HepG2 (cell line): ENCODE measurements around the gene TROAP. TPM values are rescaled to one million over a fixed set of nuclear protein-coding genes. Genes with fewer than 3 reads are reported as not detected.

Experiments used
- AGO2 ChIP-seq: fragments of 200-400 bp; formaldehyde crosslinking; optimal IDR thresholded peaks from 2 replicates; pipeline ENCODE3; 2017; ENCODE audit warnings: mild to moderate bottlenecking, low read depth, low read length, moderate library complexity
- ATAD3A ChIP-seq: sonication (generic); formaldehyde crosslinking; IDR thresholded peaks from 2 replicates; pipeline ENCODE4 v1.4.0; 2020; ENCODE audit warnings: missing genetic modification reagents
- FOXA3 ChIP-seq: IDR thresholded peaks from 2 replicates; pipeline ENCODE4 v1.6.1; 2016; ENCODE audit warnings: missing genetic modification reagents, missing compliant biosample characterization
- KDM4B ChIP-seq: sonication (generic); formaldehyde crosslinking; IDR thresholded peaks from 2 replicates; pipeline ENCODE4 v1.4.0; 2020; ENCODE audit warnings: missing genetic modification reagents
- PRMT3 ChIP-seq: sonication (generic); formaldehyde crosslinking; IDR thresholded peaks from 2 replicates; pipeline ENCODE4 v1.8.1; 2022; ENCODE audit warnings: low read depth, mild to moderate bottlenecking, moderate library complexity, missing genetic modification reagents, borderline replicate concordance
- SP140L ChIP-seq: sonication (generic); formaldehyde crosslinking; IDR thresholded peaks from 2 replicates; pipeline ENCODE4 v1.4.0; 2020; ENCODE audit warnings: missing genetic modification reagents, borderline replicate concordance
- SP2 ChIP-seq: sonication (generic); formaldehyde crosslinking; IDR thresholded peaks from 2 replicates; pipeline ENCODE4 v1.5.1; 2020; ENCODE audit warnings: mild to moderate bottlenecking, missing genetic modification reagents
- TCF12 ChIP-seq, 2 experiments: fragments of 450-650 bp in 1 of 2; sonication (generic) in 1 of 2; formaldehyde crosslinking in 1 of 2; IDR thresholded peaks; 2 replicates each; pipeline versions ENCODE4 v1.6.1 to v1.8.0; 2017 to 2022; ENCODE audit warnings: antibody characterized with exemption in 1 of 2, mild to moderate bottlenecking in 1 of 2, missing genetic modification reagents in 1 of 2, moderate library complexity in 1 of 2
- ZFP62 ChIP-seq: sonication (generic); formaldehyde crosslinking; IDR thresholded peaks from 2 replicates; pipeline ENCODE4 v1.4.0; 2020; ENCODE audit warnings: missing genetic modification reagents
- ZNF296 ChIP-seq: sonication (generic); formaldehyde crosslinking; conservative IDR thresholded peaks from 2 replicates; pipeline ENCODE4 v1.5.0; 2020; ENCODE audit warnings: mild to moderate bottlenecking, missing genetic modification reagents
- ZNF367 ChIP-seq: sonication (generic); formaldehyde crosslinking; IDR thresholded peaks from 2 replicates; pipeline ENCODE4 v1.4.0; 2020; ENCODE audit warnings: missing genetic modification reagents, borderline replicate concordance
- ZNF672 ChIP-seq: sonication (generic); formaldehyde crosslinking; IDR thresholded peaks from 2 replicates; pipeline ENCODE4 v1.8.1; 2022; ENCODE audit warnings: missing genetic modification reagents
- ZNF75D ChIP-seq: sonication (generic); formaldehyde crosslinking; IDR thresholded peaks from 2 replicates; pipeline ENCODE4 v1.8.1; 2023; ENCODE audit warnings: missing genetic modification reagents, mild to moderate bottlenecking, borderline replicate concordance
- polyA plus RNA-seq, 8 experiments: library from polyadenylated mRNA; depleted of rRNA in 3 of 8; stranded (reverse) in 7 of 8; unstranded in 1 of 8; fragments of >200 nt; fragmentation: Illumina TruSeq in 4 of 8; extraction: Trizol in 4 of 8; gene quantifications; 2 replicates each; pipeline versions ENCODE4 v1.2.1 to v1.2.3, GENCODE V29; 2011 to 2016; ENCODE audit warnings: low read depth in 4 of 8, missing spikeins in 1 of 8, mixed read lengths in 1 of 8; ENCODE audit not compliant: insufficient read depth in 1 of 8
- total RNA-seq, 5 experiments: library from RNA; depleted of rRNA; stranded (reverse); fragments of >200 nt; fragmentation: Illumina TruSeq; extraction: Trizol; gene quantifications; 2 replicates each; pipeline ENCODE4 v1.2.3, GENCODE V29; 2016; ENCODE audit warnings: low read depth in 1 of 5
- TF ChIP-seq, protein P1 (sequence below): sonication (generic); formaldehyde crosslinking; IDR thresholded peaks from 2 replicates; pipeline ENCODE4 v1.5.1; 2020; ENCODE audit warnings: mild to moderate bottlenecking, missing genetic modification reagents, borderline replicate concordance
- TF ChIP-seq, protein P2 (sequence below): sonication (generic); formaldehyde crosslinking; IDR thresholded peaks from 2 replicates; pipeline ENCODE4 v1.8.1; 2023; ENCODE audit warnings: mild to moderate bottlenecking, missing genetic modification reagents
- TF ChIP-seq, protein P3 (sequence below): sonication (generic); formaldehyde crosslinking; conservative IDR thresholded peaks from 2 replicates; pipeline ENCODE4 v1.4.0; 2020; ENCODE audit warnings: missing genetic modification reagents
- TF ChIP-seq, protein P4 (sequence below): IDR thresholded peaks from 2 replicates; pipeline ENCODE4 v1.6.1; 2018; ENCODE audit warnings: missing genetic modification reagents, mild to moderate bottlenecking, missing compliant biosample characterization
- TF ChIP-seq, protein P5 (sequence below): IDR thresholded peaks from 2 replicates; pipeline ENCODE4 v1.6.1; 2016

TROAP gene
- total and polyA plus RNA-seq, 2 of the 13 experiments (the other 11 are each of a cell fraction or from before 2014, with no cell fraction given) = 22.5 to 30.9 TPM

DNA sequence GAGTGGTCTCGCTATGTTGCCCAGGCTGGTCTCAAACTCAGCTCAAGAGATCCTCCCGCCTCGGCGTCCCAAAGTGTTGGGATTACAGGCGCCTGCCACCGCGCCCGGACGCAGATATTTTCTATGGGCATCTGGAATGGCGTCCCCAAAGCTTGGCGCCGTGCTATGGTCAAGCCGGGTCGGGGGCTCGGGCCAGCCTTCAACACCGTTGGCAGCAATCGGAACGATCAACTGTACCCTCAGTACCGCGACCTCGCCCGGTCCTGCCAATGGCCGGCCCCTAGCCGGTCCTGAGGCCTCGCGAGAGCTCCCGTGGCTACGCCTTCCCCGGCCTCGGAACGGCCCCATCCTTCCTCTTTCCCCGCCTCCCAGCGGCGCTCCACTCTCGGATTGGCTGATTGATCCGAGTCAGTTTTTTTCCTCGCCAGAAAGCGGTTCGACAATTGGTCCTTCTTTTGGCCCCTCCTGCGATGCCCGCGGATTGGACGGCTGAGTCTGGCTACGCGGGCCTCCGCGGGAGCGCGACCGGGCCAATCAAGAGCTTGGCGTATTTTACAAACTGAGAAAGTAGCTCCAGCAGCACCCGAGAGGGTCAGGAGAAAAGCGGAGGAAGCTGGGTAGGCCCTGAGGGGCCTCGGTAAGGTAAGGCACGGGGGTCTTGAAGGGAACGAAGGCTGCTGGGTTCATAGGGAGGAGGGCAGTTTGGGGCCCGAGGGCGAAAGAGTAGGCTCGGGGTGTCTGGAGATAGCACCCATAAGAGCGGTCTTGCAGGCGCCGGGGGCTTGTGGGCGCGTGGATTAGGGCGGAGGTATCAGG lies at the start of gene TROAP (continued):
- TF ChIP-seq, protein P1, sequence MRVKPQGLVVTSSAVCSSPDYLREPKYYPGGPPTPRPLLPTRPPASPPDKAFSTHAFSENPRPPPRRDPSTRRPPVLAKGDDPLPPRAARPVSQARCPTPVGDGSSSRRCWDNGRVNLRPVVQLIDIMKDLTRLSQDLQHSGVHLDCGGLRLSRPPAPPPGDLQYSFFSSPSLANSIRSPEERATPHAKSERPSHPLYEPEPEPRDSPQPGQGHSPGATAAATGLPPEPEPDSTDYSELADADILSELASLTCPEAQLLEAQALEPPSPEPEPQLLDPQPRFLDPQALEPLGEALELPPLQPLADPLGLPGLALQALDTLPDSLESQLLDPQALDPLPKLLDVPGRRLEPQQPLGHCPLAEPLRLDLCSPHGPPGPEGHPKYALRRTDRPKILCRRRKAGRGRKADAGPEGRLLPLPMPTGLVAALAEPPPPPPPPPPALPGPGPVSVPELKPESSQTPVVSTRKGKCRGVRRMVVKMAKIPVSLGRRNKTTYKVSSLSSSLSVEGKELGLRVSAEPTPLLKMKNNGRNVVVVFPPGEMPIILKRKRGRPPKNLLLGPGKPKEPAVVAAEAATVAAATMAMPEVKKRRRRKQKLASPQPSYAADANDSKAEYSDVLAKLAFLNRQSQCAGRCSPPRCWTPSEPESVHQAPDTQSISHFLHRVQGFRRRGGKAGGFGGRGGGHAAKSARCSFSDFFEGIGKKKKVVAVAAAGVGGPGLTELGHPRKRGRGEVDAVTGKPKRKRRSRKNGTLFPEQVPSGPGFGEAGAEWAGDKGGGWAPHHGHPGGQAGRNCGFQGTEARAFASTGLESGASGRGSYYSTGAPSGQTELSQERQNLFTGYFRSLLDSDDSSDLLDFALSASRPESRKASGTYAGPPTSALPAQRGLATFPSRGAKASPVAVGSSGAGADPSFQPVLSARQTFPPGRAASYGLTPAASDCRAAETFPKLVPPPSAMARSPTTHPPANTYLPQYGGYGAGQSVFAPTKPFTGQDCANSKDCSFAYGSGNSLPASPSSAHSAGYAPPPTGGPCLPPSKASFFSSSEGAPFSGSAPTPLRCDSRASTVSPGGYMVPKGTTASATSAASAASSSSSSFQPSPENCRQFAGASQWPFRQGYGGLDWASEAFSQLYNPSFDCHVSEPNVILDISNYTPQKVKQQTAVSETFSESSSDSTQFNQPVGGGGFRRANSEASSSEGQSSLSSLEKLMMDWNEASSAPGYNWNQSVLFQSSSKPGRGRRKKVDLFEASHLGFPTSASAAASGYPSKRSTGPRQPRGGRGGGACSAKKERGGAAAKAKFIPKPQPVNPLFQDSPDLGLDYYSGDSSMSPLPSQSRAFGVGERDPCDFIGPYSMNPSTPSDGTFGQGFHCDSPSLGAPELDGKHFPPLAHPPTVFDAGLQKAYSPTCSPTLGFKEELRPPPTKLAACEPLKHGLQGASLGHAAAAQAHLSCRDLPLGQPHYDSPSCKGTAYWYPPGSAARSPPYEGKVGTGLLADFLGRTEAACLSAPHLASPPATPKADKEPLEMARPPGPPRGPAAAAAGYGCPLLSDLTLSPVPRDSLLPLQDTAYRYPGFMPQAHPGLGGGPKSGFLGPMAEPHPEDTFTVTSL (CRISPR knock-in tag) = no peak
- TF ChIP-seq ZNF367 = no peak
- no peak for TF ChIP-seq PRMT3
- peak; percentile 35 for TF ChIP-seq AGO2
- TF ChIP-seq SP2 = peak; percentile 92
- no peak for TF ChIP-seq ATAD3A (CRISPR knock-in tag)
- no peak for TF ChIP-seq FOXA3 (CRISPR knock-in tag)
- TF ChIP-seq SP140L (CRISPR knock-in tag) = no peak
- TF ChIP-seq, protein P2, sequence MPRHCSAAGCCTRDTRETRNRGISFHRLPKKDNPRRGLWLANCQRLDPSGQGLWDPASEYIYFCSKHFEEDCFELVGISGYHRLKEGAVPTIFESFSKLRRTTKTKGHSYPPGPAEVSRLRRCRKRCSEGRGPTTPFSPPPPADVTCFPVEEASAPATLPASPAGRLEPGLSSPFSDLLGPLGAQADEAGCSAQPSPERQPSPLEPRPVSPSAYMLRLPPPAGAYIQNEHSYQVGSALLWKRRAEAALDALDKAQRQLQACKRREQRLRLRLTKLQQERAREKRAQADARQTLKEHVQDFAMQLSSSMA (CRISPR knock-in tag) = no peak
- TF ChIP-seq ZNF672 (CRISPR knock-in tag) = no peak
- TF ChIP-seq, protein P3, sequence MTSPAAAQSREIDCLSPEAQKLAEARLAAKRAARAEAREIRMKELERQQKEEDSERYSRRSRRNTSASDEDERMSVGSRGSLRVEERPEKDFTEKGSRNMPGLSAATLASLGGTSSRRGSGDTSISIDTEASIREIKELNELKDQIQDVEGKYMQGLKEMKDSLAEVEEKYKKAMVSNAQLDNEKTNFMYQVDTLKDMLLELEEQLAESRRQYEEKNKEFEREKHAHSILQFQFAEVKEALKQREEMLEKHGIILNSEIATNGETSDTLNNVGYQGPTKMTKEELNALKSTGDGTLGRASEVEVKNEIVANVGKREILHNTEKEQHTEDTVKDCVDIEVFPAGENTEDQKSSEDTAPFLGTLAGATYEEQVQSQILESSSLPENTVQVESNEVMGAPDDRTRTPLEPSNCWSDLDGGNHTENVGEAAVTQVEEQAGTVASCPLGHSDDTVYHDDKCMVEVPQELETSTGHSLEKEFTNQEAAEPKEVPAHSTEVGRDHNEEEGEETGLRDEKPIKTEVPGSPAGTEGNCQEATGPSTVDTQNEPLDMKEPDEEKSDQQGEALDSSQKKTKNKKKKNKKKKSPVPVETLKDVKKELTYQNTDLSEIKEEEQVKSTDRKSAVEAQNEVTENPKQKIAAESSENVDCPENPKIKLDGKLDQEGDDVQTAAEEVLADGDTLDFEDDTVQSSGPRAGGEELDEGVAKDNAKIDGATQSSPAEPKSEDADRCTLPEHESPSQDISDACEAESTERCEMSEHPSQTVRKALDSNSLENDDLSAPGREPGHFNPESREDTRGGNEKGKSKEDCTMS (CRISPR knock-in tag) = no peak
- TF ChIP-seq KDM4B (CRISPR knock-in tag) = no peak
- TF ChIP-seq, protein P4, sequence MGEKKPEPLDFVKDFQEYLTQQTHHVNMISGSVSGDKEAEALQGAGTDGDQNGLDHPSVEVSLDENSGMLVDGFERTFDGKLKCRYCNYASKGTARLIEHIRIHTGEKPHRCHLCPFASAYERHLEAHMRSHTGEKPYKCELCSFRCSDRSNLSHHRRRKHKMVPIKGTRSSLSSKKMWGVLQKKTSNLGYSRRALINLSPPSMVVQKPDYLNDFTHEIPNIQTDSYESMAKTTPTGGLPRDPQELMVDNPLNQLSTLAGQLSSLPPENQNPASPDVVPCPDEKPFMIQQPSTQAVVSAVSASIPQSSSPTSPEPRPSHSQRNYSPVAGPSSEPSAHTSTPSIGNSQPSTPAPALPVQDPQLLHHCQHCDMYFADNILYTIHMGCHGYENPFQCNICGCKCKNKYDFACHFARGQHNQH (CRISPR knock-in tag) = no peak
- no peak for TF ChIP-seq ZNF75D (CRISPR knock-in tag)
- TF ChIP-seq, protein P5, sequence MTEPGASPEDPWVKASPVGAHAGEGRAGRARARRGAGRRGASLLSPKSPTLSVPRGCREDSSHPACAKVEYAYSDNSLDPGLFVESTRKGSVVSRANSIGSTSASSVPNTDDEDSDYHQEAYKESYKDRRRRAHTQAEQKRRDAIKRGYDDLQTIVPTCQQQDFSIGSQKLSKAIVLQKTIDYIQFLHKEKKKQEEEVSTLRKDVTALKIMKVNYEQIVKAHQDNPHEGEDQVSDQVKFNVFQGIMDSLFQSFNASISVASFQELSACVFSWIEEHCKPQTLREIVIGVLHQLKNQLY (CRISPR knock-in tag) = no peak
- TF ChIP-seq TCF12 (IDR thresholded peaks at IDR 0.05) = no peak
- no peak for TF ChIP-seq TCF12 (CRISPR knock-in tag; IDR thresholded peaks at IDR 0.05)
- no peak for TF ChIP-seq ZFP62 (CRISPR knock-in tag)
- no peak for TF ChIP-seq ZNF296 (CRISPR knock-in tag)
